A549 treated with RU486 at 1 μM for 4 hours (cell line): ENCODE data around the gene HSP90AA1. TPM values are rescaled to one million over a fixed set of nuclear protein-coding genes. Genes with fewer than 3 reads are reported as not detected.

Experiments
- total RNA-seq: library from RNA; stranded (reverse); fragments of 200-300 nt; extraction: Qiagen RNA extraction; gene quantifications from 5 replicates; pipeline ENCODE4 v1.2.3, GENCODE V29; 2022; ENCODE audit warnings: low read depth

Gene HSP90AA1
- total RNA-seq: 692 to 1,070 TPM (median 878 TPM) in 5 replicates

DNA sequence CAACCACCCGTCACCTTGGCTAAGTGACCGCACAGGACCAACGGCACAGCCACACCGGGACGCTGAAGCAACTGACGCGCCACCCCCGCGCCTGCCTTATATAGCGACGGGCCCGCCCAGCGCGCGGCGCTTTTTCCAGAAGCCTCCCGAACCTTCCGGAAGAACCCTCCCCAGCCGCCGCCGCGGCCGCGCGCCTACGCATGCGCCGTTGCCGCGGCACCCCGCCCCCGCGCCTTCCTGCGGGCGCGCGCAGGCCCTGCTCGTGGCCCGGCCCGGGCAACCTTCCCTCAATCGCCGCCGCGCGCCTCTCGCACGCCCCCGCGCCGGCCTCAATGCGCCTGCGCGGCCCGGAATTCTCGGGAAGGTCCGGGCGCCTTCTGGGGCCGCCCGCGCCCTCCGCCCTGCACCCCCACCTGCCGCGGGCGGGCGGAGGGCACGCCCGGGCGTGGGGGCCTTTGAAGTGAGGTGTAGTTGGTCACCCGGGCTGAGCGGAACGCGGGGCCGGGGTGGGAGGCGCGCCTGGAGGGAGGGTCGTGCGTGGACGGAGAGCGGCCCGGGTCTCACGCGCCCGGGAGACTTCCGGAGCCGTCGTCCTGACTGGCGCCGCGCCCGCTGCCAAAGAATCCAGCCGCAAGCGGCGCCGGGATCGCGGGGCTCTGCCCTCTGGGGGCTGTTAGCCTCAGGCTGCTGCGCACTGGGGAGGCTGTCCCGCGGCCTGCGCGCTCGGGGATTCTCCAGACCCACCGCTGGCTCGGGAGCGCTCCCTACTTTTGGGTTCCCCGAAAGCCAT, at the start of gene HSP90AA1:
TSS of gene HSP90AA1 (minus strand) at position 73 of the 790 bp plus-strand sequence. CDS start 666 bp downstream, outside the sequence.

Other genes with a start within 250 kb of the HSP90AA1 start
- 204 to 253 TPM (median 221 TPM) in 5 replicates for gene DYNC1H1, start 122.5 kb downstream of the HSP90AA1 start, total RNA-seq
- 20.3 to 23.2 TPM (median 22.6 TPM) in 5 replicates for gene WDR20, start 52.9 kb upstream of the HSP90AA1 start, total RNA-seq
- gene MOK, start 218.1 kb upstream of the HSP90AA1 start, total RNA-seq: 23.5 to 26.1 TPM (median 24.2 TPM) in 5 replicates
- gene ZNF839, start 232.7 kb upstream of the HSP90AA1 start, total RNA-seq: 5.2 to 6.7 TPM (median 6.3 TPM) in 5 replicates